HG02840 (cell line): Measurements from ENCODE around the gene AP2A2.

ENCODE experiments used
- ATAC-seq: cut with Tn5 transposase; IDR thresholded peaks from one replicate; pipeline ENCODE4 v1.9.1; 2021; ENCODE audit warnings: mild to moderate bottlenecking, moderate library complexity, moderate number of reproducible peaks; ENCODE audit not compliant: unreplicated experiment, low FRiP score

AP2A2 gene

GRCh38 chr11:1036931-1037330, 111.3 kb downstream of the AP2A2 start:
- no peak for ATAC-seq

GRCh38 chr11:1037506-1038055, 111.9 kb downstream of the AP2A2 start:
- no peak for ATAC-seq

- ATAC-seq, result no peak
Observed at GRCh38 chr11:1038361-1038760, 112.7 kb downstream of the AP2A2 start.

- no peak for ATAC-seq
Observed at GRCh38 chr11:1038921-1039320, 113.3 kb downstream of the AP2A2 start.

- no peak for ATAC-seq
Observed at GRCh38 chr11:1039481-1040427, 114.1 kb downstream of the AP2A2 start.

GRCh38 chr11:1040428-1041148, 114.9 kb downstream of the AP2A2 start:
- no peak for ATAC-seq

GRCh38 chr11:1041149-1041467, 115.4 kb downstream of the AP2A2 start:
- no peak for ATAC-seq

- no peak for ATAC-seq
Observed at GRCh38 chr11:1041471-1041870, 115.8 kb downstream of the AP2A2 start.

- no peak for ATAC-seq
Observed at GRCh38 chr11:1041936-1042608, 116.4 kb downstream of the AP2A2 start.

- ATAC-seq, result no peak
Observed at GRCh38 chr11:1042626-1043562, 117.2 kb downstream of the AP2A2 start.

- ATAC-seq, result no peak
Observed at GRCh38 chr11:1043563-1044096, 118.0 kb downstream of the AP2A2 start.

GRCh38 chr11:1044160-1044559, 118.5 kb downstream of the AP2A2 start:
- no peak for ATAC-seq

- no peak for ATAC-seq
Observed at GRCh38 chr11:1047595-1048156, 122.0 kb downstream of the AP2A2 start.

- ATAC-seq, result no peak
Observed at GRCh38 chr11:1048375-1049070, 122.9 kb downstream of the AP2A2 start.

- no peak for ATAC-seq
Observed at GRCh38 chr11:1049071-1049405, 123.4 kb downstream of the AP2A2 start.

GRCh38 chr11:1049431-1049891, 123.8 kb downstream of the AP2A2 start:
- no peak for ATAC-seq

GRCh38 chr11:1049911-1050580, 124.4 kb downstream of the AP2A2 start:
- ATAC-seq, result no peak
